DMS53 treated with DMSO at 0.1 percent for 48 hours (cell line): ENCODE results near the gene SYNGR4.
"Not testable (repeated sequence)": the region's sequence is repeated elsewhere in the genome, so short reads cannot be mapped to it uniquely, and the experiment has no call there.

Source experiments
- DNase-seq: peaks from one replicate; lab custom pipeline; 2025; ENCODE audit not compliant: unreplicated experiment; lab: John Stamatoyannopoulos, UW

SYNGR4 gene

GRCh38 chr19:48363810-48364597 is at the start of gene SYNGR4, which contains the start of gene TMEM143:
Gene SYNGR4, plus strand, starts transcription at chr19:48364367. Its CDS starts 1,476 bp downstream, at chr19:48365843.
Gene TMEM143, minus strand, starts transcription at chr19:48363940. Its CDS starts 20 bp downstream, at chr19:48363920.
- peak; percentile 99 for DNase-seq

- no peak for DNase-seq
Measured at GRCh38 chr19:48315712-48316111, 48.5 kb upstream of the SYNGR4 start.

- not testable (repeated sequence) for DNase-seq
Measured at GRCh38 chr19:48317708-48317960, 46.5 kb upstream of the SYNGR4 start.

GRCh38 chr19:48318286-48318987 is 45.7 kb upstream of the SYNGR4 start:
- no peak for DNase-seq

- peak; percentile 47 for DNase-seq
Measured at GRCh38 chr19:48319647-48320541, 44.3 kb upstream of the SYNGR4 start.

GRCh38 chr19:48321372-48321621 is 42.9 kb upstream of the SYNGR4 start:
- peak; percentile 82 for DNase-seq

GRCh38 chr19:48321622-48322591 is 42.3 kb upstream of the SYNGR4 start:
- peak; percentile 96 for DNase-seq

GRCh38 chr19:48325265-48325910 is 38.8 kb upstream of the SYNGR4 start, which contains the start of gene EMP3:
Gene EMP3, plus strand, starts transcription at chr19:48325552. Its CDS starts 1,293 bp downstream, at chr19:48326845.
- no peak for DNase-seq

- no peak for DNase-seq
Measured at GRCh38 chr19:48329167-48329891, 34.8 kb upstream of the SYNGR4 start.

GRCh38 chr19:48330012-48330681 is 34.0 kb upstream of the SYNGR4 start:
- peak; percentile 91 for DNase-seq

GRCh38 chr19:48332351-48332661 is 31.9 kb upstream of the SYNGR4 start:
- DNase-seq: no peak

- DNase-seq: peak; percentile 99
Measured at GRCh38 chr19:48332662-48333466, 31.3 kb upstream of the SYNGR4 start.

GRCh38 chr19:48333467-48334384 is 30.4 kb upstream of the SYNGR4 start:
- DNase-seq: peak; percentile 93

- no peak for DNase-seq
Measured at GRCh38 chr19:48338253-48338755, 25.9 kb upstream of the SYNGR4 start.

- no peak for DNase-seq
Measured at GRCh38 chr19:48338802-48339503, 25.2 kb upstream of the SYNGR4 start.

- no peak for DNase-seq
Measured at GRCh38 chr19:48340995-48341394, 23.2 kb upstream of the SYNGR4 start.
